C4-2B (cell line): ENCODE measurements around the gene ARHGAP1.

Experiments
- H3K27ac ChIP-seq: fragments of 450-650 bp; 2 replicates; pipeline ENCODE4 v1.5.1; 2017
- ZFX ChIP-seq: fragments of 450-650 bp; IDR thresholded peaks from 2 replicates; pipeline ENCODE4 v1.6.1; 2017
- TF ChIP-seq, protein P1 (sequence below): fragments of 450-650 bp; conservative IDR thresholded peaks from 2 replicates; pipeline ENCODE4 v1.5.1; 2017; ENCODE audit warnings: mild to moderate bottlenecking

ARHGAP1 gene

DNA sequence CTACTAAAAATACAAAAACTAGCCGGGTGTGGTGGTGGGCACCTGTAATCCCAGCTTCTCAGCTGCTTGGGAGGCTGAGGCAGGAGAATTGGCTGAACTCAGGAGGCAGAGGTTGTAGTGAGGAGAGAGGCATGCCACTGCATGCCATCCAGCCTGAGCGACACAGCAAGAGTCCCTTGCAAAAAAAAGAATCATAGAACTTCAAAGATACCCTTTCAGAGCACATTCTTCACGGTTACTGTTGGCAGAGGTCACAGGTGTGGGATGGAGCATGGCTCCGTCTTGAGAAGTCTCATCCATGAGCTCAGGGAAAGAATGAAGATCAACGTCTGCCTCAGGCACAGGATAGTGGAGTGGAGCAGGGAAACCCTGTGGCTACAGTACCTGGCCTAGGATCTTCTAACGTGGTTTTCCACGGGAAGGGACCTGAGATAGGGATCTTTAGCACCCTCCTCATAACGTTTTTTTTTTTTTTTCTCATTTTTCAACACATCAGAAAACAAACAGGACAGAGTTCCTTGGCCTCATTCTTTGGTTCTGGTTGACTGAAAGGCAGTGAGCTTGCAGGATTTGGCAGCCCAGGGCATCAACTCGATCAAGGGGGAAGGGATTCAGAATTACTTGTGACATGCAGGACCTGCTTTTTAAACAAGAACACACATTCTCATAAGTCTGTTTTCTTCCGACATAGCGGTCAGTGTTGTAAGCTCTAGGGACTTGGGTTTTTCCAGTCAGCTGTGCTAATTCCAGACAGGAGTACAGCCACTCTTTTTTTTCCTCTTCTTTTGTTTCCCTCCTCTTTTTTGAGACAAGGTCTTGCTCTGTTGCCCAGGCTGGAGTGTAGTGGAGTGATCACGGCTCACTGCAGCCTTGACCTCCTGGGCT is 41.4 kb upstream of the ARHGAP1 start:
- H3K27ac ChIP-seq = no peak overlapping the region
- TF ChIP-seq, protein P1, sequence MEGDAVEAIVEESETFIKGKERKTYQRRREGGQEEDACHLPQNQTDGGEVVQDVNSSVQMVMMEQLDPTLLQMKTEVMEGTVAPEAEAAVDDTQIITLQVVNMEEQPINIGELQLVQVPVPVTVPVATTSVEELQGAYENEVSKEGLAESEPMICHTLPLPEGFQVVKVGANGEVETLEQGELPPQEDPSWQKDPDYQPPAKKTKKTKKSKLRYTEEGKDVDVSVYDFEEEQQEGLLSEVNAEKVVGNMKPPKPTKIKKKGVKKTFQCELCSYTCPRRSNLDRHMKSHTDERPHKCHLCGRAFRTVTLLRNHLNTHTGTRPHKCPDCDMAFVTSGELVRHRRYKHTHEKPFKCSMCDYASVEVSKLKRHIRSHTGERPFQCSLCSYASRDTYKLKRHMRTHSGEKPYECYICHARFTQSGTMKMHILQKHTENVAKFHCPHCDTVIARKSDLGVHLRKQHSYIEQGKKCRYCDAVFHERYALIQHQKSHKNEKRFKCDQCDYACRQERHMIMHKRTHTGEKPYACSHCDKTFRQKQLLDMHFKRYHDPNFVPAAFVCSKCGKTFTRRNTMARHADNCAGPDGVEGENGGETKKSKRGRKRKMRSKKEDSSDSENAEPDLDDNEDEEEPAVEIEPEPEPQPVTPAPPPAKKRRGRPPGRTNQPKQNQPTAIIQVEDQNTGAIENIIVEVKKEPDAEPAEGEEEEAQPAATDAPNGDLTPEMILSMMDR = no peak
- TF ChIP-seq ZFX = no peak

DNA sequence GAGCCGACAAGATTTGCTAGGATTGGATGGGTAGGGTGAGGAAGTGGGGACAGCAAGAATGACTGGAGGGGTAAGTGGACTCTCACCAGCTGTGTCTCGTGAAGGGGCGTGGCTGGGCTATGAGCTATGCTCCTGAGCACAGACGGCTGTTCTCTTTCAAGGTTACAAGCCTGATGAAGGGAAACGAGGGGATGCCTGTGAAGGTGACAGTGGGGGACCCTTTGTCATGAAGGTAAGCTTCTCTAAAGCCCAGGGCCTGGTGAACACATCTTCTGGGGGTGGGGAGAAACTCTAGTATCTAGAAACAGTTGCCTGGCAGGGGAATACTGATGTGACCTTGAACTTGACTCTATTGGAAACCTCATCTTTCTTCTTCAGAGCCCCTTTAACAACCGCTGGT is 38.5 kb upstream of the ARHGAP1 start:
- no peak overlapping the region for H3K27ac ChIP-seq
- TF ChIP-seq ZFX = no peak
- TF ChIP-seq, protein P1 = no peak

DNA sequence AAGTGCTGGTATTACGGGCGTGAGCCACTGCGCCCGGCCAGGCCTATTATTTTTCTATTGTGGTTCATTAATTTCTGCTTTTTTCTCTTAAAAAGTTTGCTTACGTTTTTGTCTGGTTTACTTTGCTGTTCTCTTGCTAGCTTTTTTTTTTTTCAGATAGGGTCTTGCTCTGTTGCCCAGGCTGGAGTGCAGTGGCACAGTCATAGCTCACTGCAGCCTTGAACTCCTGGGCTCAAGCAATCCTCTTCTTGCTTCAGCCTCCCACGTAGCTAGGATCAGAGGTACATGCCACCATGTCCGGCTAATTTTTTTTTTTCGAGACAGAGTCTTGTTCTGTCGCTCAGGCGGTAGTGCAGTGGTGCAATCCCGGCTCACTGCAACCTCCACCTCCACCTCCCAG is 37.3 kb upstream of the ARHGAP1 start:
- TF ChIP-seq ZFX = no peak
- TF ChIP-seq, protein P1 = no peak
- H3K27ac ChIP-seq = no peak overlapping the region

DNA sequence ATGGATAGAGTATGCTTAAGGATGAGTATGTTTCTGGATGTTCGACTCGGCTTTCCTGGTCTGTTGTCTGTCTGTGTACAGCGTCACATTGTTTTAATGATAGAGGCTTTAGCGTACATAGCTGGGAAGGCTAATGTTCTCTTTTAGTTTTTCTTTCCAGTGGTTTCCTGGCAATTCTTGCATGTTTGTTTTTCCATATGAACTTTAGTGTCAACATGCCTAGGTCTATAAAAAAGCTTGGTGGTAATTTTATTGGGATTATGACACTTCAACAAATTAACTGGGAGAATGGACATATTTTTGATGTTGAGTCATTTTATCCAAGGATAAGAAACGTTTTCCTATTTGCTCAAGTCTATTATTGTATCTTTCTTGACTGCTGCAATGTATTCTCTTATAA is 36.2 kb upstream of the ARHGAP1 start:
- no peak for TF ChIP-seq ZFX
- TF ChIP-seq, protein P1 = no peak
- H3K27ac ChIP-seq = no peak overlapping the region

DNA sequence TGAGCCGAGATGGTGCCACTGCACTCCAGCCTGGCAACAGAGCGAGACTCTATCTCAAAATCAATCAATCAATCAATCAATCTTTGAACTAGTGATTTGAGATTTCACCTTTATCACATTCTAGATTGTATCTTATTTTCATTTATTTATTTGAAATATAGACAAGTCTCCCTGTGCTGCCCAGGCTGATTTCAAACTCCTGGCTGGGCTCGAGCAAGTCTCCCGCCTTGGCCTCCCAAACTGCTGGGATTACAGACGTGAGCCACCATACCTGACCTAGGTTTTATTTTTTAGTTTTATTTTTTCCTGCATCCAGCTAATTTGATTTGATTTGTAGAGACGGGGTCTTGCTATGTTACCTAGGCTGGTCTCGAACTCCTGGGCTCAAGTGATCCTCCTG is 35.7 kb upstream of the ARHGAP1 start:
- TF ChIP-seq, protein P1 = no peak
- no peak for TF ChIP-seq ZFX
- no peak overlapping the region for H3K27ac ChIP-seq

DNA sequence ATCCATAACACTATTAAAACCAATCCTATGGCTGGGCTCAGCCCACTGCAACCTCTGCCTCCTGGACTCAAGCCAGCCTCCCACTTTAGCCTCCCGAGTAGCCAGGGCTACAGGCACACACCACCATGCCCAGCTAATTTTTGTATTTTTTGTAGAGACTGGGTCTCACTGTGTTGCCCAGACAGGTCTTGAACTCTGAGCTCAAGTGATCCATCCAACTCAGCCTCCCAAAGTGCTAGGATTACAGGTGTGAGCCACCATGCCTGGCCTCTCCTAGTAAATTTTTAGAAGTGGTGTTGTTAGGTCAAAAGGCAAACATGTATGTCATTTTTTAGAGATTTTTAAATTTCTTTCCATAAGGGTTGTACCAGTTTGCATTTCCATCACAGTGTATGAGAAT is 32.8 kb upstream of the ARHGAP1 start:
- TF ChIP-seq, protein P1 = no peak
- no peak for TF ChIP-seq ZFX
- no peak overlapping the region for H3K27ac ChIP-seq

DNA sequence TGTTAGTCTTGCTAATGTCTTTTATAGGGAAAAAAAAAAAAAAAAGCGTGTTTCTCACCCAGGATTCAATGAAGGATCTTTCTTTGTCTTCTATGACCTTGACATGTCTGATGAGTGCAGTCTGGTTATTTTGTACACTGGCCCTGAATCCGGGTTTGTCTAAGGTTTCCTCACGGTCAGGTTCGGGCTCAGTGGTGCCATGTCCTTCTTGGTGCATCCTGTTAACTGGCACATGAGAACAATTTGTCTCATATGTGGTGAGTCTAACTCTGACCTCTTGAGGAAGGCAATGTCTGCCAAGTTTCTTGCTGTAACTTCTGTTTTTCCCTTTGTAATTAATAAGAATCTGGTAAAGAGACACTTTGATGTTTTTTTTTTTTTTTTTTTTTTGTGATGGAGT is 31.1 kb upstream of the ARHGAP1 start:
- TF ChIP-seq, protein P1 = no peak
- TF ChIP-seq ZFX = no peak

More for the DNA sequence above, 31.1 kb upstream of the ARHGAP1 start:
- no peak overlapping the region for H3K27ac ChIP-seq
